Stomach (tissue), 9 donors: ENCODE data around the gene CTSF. TPM values are rescaled to one million over a fixed set of nuclear protein-coding genes. Genes with fewer than 3 reads are reported as not detected.
"Not testable (repeated sequence)": the region's sequence is repeated elsewhere in the genome, so short reads cannot be mapped to it uniquely, and the experiment has no call there.

Experiments
- DNase-seq, 2 donors: peaks; one replicate each; pipeline versions ENCODE4 v3.0.0 to v3.0.0-alpha.2; 2013 to 2019
- H3K27ac ChIP-seq, 5 donors: fragments of 200-600 bp in 4 of 5; sonication (generic) in 4 of 5; one replicate each; pipeline ENCODE4 v1.5.1; 2013 to 2019; ENCODE audit warnings: mild to moderate bottlenecking in 1 of 5, moderate library complexity in 1 of 5
- H3K27me3 ChIP-seq, 3 donors: fragments of 200-600 bp; sonication (generic); one replicate each; pipeline ENCODE4 v1.5.1; 2017 to 2019; ENCODE audit warnings: mixed run types in 1 of 3
- H3K36me3 ChIP-seq, 4 donors: fragments of 200-600 bp; sonication (generic); 1 replicate in 3 of 4; 2 replicates in 1 of 4; pipeline ENCODE4 v1.5.1; 2016 to 2019
- H3K4me1 ChIP-seq, 4 donors: fragments of 200-600 bp; sonication (generic); one replicate each; pipeline ENCODE4 v1.5.1; 2016 to 2019
- H3K4me3 ChIP-seq, 4 donors: fragments of 200-600 bp; sonication (generic) in 3 of 4; one replicate each; pipeline ENCODE4 v1.5.1; 2016 to 2019; ENCODE audit warnings: mild to moderate bottlenecking in 1 of 4
- H3K9me3 ChIP-seq, 4 donors: fragments of 200-600 bp; sonication (generic); one replicate each; pipeline ENCODE4 v1.5.1; 2016 to 2019
- EP300 ChIP-seq: sonication (generic); formaldehyde crosslinking; IDR thresholded peaks from one replicate; pipeline ENCODE4 v1.6.1; 2017; ENCODE audit warnings: antibody characterized with exemption
- POLR2A ChIP-seq, 4 donors: fragments of 450-650 bp; IDR thresholded peaks; one replicate each; pipeline ENCODE4 v1.6.1; 2016; ENCODE audit warnings: antibody characterized with exemption in 4 of 4, control low read depth in 2 of 4, mild to moderate bottlenecking in 1 of 4, moderate library complexity in 1 of 4
- POLR2AphosphoS5 ChIP-seq, 3 donors: sonication (generic); formaldehyde crosslinking; IDR thresholded peaks; one replicate each; pipeline ENCODE4 v1.6.1; 2016; ENCODE audit warnings: antibody characterized with exemption in 3 of 3
- WGBS, 5 donors: extraction: QIAGEN DNeasy Blood & Tissue Kit in 3 of 5; methylation state at CpG; one replicate each; pipeline versions ENCODE4 v1.1.5 to v1.1.7; 2013 to 2018; 5-methylcytosine and 5-hydroxymethylcytosine counted together
- intact Hi-C: fragments of 100-400 bp; cut with DNase I; formaldehyde crosslinking; loops from one replicate; pipeline ENCODE4 v1.15.1; 2023; ENCODE audit warnings: low total_unique reads
- polyA plus RNA-seq, 3 donors: library from polyadenylated mRNA; stranded (reverse); fragments of 200-250 nt; gene quantifications; one replicate each; pipeline ENCODE4 v1.2.3, GENCODE V29; 2013
- total RNA-seq, 5 donors: library from RNA; depleted of rRNA; stranded (reverse); fragments of >200 nt; gene quantifications; one replicate each; pipeline versions ENCODE4 v1.1.0 to v1.2.3, GENCODE V29; 2014 to 2016
- TF ChIP-seq, protein P1 (sequence below), 7 experiments: fragments of 450-650 bp in 4 of 7; fragments of 200-600 bp in 3 of 7; sonication (generic) in 3 of 7; IDR thresholded peaks; one replicate each; pipeline ENCODE4 v1.5.1; 2016 to 2019; ENCODE audit warnings: antibody characterized with exemption in 7 of 7, control low read depth in 2 of 7, mild to moderate bottlenecking in 1 of 7
- donor health status: healthy with polysubstance abuse.
- donor health status: Bipolar disorder and iron deficiency.
- donor health status: healthy.

CTSF gene
- total and polyA plus RNA-seq, 8 donors = 7.6 to 105 (median 34.4) TPM

DNA sequence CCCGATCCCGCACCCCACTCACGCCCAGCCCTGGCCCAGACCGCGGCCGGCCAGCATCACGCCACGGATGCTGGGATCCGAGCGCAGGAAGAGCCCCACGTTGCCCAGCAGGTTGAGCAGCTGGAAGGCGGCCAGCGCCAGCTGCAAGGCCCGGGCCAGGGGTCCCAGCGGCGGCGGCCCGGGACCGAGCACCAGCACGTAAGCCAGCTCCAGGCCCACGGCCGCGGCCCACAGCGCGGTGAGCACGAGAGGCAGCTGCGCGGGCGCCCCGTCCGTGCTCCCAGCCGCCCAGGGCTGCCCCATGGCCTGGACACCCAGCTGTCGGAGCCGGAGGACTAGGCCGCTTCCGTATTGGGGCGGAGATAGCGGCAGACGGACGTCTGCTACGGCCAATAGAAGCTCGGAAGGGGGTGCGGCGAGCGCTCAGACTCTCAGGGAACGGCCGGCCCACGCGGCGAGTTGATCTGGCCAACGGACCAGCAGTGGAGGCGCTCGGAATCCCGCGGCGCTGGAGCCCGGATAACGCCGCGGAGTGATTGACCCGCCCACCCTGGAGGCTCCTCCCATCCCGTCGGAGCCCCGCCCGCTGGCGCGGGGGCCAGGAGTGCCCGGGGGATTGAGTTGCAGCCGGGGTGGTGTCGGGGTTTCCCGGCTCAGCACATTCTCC, 22.6 kb downstream of the CTSF start, which contains the start of gene ZDHHC24:
TSS of gene ZDHHC24 (minus strand) at position 348 of the 667 bp plus-strand sequence. CDS start at position 303, 45 bp downstream.
- peak; percentile 97 to 98 for DNase-seq
- Histone ChIP-seq H3K36me3 (peaks cover 6 to 28% (median 26%) of the 10 kb centered on the region in 4 donors), H3K9me3 (no peaks in the 10 kb centered on the region), H3K27me3 (peaks cover 0 to 4% (median 0%) of the 10 kb centered on the region in 3 donors), H3K4me1 (peaks cover 17 to 47% (median 37%) of the 10 kb centered on the region in 4 donors), H3K4me3 (peak within 1 kb of the TSS; percentile 68 to 97 (median 80)), H3K27ac (peak within 1 kb of the TSS; percentile 77 to 93 (median 81))
- intact Hi-C loops = no loop called here
- TF ChIP-seq POLR2AphosphoS5 (IDR thresholded peaks at IDR 0.05) (peak; percentile 66 to 90 (median 87)), EP300 (no peak), POLR2A (IDR thresholded peaks at IDR 0.05) (peak in 1 of 4 donors; percentile 43)
- 0 to 1% (median 0%) methylated on average over 17 to 71 of the region's 71 CpGs for WGBS, 5 donors

DNA sequence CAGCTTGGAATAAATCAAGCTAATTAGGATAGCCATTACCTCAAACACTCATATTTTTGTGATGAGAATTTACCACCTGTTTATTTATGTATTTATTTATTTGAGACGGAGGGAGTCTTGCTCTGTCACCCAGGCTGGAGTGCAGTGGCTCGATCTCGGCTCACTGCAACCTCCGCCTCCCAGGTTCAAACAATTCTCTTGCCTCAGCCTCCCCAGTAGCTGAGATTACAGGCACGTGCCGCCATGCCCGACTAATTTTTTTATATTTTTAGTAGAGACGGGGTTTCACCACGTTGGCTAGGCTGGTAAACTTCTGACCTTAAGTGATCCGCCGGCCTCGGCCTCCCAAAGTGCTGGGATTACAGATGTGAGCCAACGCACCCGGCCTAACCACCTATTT, 23.5 kb downstream of the CTSF start:
- H3K27me3 ChIP-seq, H3K9me3 ChIP-seq, intact Hi-C loops, DNase-seq: not testable (repeated sequence)
- WGBS, 5 donors = 48 to 71% (median 62%) methylated on average over 14 of the region's 14 CpGs
- Histone ChIP-seq H3K4me3 (peak overlapping the region; percentile 68 to 97 (median 80)), H3K36me3 (peaks cover 6 to 35% (median 34%) of the 10 kb centered on the region in 4 donors), H3K4me1 (peaks cover 17 to 47% (median 37%) of the 10 kb centered on the region in 4 donors), H3K27ac (peak overlapping the region in 3 of 5 donors; percentile 77 to 93 (median 81))

DNA sequence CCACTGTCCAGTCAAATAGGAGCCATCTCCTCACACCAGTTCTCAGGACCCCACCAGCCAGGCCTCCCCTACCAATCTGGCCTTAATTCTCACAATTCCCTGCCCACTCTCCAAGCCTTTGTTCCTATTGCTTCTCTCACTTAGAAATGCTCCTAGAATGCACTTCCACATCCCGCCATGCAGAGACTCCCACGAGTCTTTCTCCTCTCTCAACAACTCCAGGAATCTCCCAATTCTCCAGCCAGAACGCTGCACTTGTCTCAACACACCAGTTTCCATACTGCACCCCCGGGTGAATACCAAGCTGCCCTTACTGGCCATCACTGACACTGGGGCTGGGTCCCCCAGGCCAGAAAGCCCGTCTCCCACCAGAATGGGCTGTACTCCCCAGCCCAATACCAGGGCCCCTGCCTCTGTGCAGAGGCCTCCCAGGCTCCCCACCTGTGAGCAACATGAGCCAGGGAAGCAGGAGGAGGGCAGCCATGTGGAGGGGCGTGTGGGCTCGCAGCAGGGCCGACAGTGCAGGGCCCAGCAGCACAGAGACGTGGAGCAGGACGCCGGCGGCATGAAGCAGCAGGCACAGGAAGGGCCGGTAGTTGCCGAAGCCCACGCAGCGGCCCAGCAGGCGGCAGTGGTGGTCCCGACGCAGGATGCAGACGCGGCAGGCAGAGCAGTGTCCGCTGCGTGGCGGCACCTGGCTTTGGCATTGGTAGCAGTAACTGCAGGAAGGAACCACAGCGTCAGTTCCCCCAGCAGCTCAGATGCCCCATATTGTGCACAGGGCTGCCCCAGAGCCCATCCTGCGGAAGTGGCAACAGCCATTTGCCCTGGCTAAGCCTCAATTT, 24.9 kb downstream of the CTSF start:
- peaks cover 0 to 4% (median 0%) of the 10 kb centered on the region in 3 donors for H3K27me3 ChIP-seq
- H3K36me3 ChIP-seq = peaks cover 11 to 50% (median 49%) of the 10 kb centered on the region in 4 donors
- peak overlapping the region in 3 of 5 donors; percentile 36 to 59 (median 47) for H3K27ac ChIP-seq
- DNase-seq = peak; percentile 47 to 91
- 36 to 61% (median 54%) methylated on average over 22 to 26 of the region's 26 CpGs for WGBS, 5 donors
- no peak overlapping the region for H3K4me3 ChIP-seq
- TF ChIP-seq POLR2AphosphoS5 (IDR thresholded peaks at IDR 0.05) (peak in 1 of 3 donors; percentile 36), POLR2A (IDR thresholded peaks at IDR 0.05) (no peak)
- no peaks in the 10 kb centered on the region for H3K9me3 ChIP-seq
- intact Hi-C loops = no loop called here
- H3K4me1 ChIP-seq = peaks cover 17 to 47% (median 37%) of the 10 kb centered on the region in 4 donors

DNA sequence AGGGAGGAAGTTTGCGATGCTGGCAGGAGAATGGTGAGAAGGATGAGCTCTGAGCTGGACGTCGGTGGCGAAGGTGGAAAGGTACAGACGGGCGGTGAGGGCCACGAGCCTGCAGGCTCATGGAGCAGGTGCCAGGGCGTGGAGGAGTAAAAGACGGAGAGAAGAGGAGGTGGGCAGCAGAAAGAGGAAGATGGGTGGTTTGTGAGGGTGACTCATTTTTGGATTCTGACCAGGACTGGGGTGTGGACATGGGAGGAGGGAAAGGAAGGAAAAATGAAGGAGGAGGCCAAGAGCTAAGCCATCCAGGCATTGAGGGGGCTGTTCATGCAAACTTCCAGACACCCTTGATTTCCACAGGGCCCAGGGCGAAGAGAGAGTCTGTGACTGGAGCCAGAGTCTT, 26.0 kb downstream of the CTSF start:
- WGBS, 5 donors = 84 to 92% (median 87%) methylated on average over 10 of the region's 10 CpGs
- Histone ChIP-seq H3K27me3 (peaks cover 0 to 4% (median 0%) of the 10 kb centered on the region in 3 donors), H3K9me3 (no peaks in the 10 kb centered on the region), H3K4me3 (no peak overlapping the region), H3K4me1 (peaks cover 17 to 47% (median 36%) of the 10 kb centered on the region in 4 donors), H3K36me3 (peaks cover 11 to 60% (median 55%) of the 10 kb centered on the region in 4 donors), H3K27ac (no peak overlapping the region)
- DNase-seq = peak in 1 of 2 donors; percentile 38
- intact Hi-C loops = no loop called here
- TF ChIP-seq POLR2A (IDR thresholded peaks at IDR 0.05) = no peak

DNA sequence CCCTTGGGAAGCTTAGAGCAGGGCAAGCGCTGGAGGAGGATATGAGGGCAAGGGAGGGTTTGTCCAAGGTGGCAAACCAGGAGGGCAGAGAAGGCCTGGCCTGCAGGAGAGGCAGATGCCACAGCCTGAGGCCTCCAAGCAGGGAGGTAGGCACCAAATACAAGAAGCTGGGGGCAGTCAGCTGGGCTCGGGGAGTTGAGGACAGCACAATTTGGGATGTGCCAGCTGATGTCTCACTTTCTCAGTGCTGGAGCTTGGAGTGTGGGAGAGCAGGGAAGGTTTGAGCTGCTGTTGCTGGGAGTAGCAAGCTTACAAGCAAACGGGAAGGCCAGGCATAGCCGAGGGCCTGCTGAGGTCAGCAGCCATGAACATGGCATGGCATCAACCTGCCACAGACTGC, 26.5 kb downstream of the CTSF start:
- Histone ChIP-seq H3K27me3 (peaks cover 0 to 4% (median 0%) of the 10 kb centered on the region in 3 donors), H3K4me1 (peaks cover 16 to 44% (median 33%) of the 10 kb centered on the region in 4 donors), H3K36me3 (peaks cover 16 to 65% (median 60%) of the 10 kb centered on the region in 4 donors), H3K4me3 (no peak overlapping the region), H3K27ac (no peak overlapping the region), H3K9me3 (no peaks in the 10 kb centered on the region)
- TF ChIP-seq POLR2A (IDR thresholded peaks at IDR 0.05) (no peak), POLR2AphosphoS5 (IDR thresholded peaks at IDR 0.05) (no peak), EP300 (no peak)
- TF ChIP-seq, protein P1, sequence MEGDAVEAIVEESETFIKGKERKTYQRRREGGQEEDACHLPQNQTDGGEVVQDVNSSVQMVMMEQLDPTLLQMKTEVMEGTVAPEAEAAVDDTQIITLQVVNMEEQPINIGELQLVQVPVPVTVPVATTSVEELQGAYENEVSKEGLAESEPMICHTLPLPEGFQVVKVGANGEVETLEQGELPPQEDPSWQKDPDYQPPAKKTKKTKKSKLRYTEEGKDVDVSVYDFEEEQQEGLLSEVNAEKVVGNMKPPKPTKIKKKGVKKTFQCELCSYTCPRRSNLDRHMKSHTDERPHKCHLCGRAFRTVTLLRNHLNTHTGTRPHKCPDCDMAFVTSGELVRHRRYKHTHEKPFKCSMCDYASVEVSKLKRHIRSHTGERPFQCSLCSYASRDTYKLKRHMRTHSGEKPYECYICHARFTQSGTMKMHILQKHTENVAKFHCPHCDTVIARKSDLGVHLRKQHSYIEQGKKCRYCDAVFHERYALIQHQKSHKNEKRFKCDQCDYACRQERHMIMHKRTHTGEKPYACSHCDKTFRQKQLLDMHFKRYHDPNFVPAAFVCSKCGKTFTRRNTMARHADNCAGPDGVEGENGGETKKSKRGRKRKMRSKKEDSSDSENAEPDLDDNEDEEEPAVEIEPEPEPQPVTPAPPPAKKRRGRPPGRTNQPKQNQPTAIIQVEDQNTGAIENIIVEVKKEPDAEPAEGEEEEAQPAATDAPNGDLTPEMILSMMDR (IDR thresholded peaks at IDR 0.05) = no peak
- intact Hi-C loops = no loop called here
- WGBS, 5 donors = 83 to 90% (median 87%) methylated on average over 4 of the region's 4 CpGs
- peak in 1 of 2 donors; percentile 3 for DNase-seq

DNA sequence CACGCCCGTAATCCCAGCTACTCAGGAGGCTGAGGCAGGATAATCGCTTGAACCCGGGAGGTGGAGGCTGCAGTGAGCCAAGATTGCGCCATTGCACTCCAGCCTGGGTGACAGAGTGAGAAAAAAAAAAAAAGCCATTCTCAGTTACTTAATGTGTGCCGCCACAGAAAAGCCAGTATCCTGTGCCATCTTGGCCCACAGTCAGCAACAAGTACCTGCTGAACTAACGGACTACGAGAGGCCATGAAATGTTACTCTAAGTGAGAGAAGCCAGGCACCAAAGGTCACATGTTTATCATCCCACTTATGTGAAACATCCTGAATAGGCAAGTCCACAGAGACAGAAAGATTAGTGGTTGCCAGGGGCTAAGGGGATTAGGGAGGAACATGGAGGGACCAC, 27.8 kb downstream of the CTSF start:
- peaks cover 16 to 77% (median 73%) of the 10 kb centered on the region in 4 donors for H3K36me3 ChIP-seq
- WGBS, 5 donors = 79 to 95% (median 88%) methylated on average over 6 to 8 of the region's 8 CpGs
- H3K27me3 ChIP-seq, H3K27ac ChIP-seq, H3K9me3 ChIP-seq, intact Hi-C loops, H3K4me3 ChIP-seq, DNase-seq: not testable (repeated sequence)
- peaks cover 8 to 35% (median 23%) of the 10 kb centered on the region in 4 donors for H3K4me1 ChIP-seq
